PC-3 (cell line): ENCODE data around the gene SPDYE3.

Experiments
- EZH2 ChIP-seq: fragments of 300-600 bp; sonication (generic); IDR thresholded peaks from one replicate; pipeline ENCODE4 v1.6.1; 2017; ENCODE audit warnings: antibody characterized with exemption, mild to moderate bottlenecking, low read length; ENCODE audit not compliant: unreplicated experiment
- EZH2phosphoT487 ChIP-seq: fragments of 300-600 bp; sonication (generic); IDR thresholded peaks from 2 replicates; pipeline ENCODE4 v1.6.1; 2018; ENCODE audit warnings: mild to moderate bottlenecking, antibody characterized with exemption, low read length, borderline replicate concordance
- TF ChIP-seq, protein P1 (sequence below): fragments of 300-600 bp; sonication (generic); conservative IDR thresholded peaks from 2 replicates; pipeline ENCODE4 v1.5.1; 2017; ENCODE audit warnings: antibody characterized with exemption, low read depth, mild to moderate bottlenecking, low read length

DNA sequence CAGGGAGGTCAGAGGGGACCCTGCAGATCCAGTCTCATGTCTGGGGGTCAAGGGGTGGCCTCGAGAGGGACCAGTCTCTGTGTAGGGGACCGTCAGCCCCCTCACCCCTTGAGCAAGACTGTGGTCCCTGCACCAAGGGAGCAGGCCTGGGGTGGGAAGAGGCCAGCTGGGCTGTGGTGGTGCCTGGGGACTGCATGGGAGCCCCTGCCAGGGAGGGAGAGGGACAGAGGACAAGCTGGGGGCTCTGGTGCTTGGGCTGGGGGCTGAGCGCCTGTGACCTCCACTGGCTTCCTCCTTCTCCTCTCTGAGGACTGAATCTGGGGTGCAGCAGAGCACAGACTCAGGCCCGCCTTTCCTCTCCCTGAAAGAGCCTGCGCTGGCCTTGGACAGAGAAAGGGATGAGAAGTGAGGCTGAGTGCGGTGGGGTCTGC lies 49.6 kb downstream of the SPDYE3 start:
- TF ChIP-seq EZH2 = no peak
- TF ChIP-seq, protein P1, sequence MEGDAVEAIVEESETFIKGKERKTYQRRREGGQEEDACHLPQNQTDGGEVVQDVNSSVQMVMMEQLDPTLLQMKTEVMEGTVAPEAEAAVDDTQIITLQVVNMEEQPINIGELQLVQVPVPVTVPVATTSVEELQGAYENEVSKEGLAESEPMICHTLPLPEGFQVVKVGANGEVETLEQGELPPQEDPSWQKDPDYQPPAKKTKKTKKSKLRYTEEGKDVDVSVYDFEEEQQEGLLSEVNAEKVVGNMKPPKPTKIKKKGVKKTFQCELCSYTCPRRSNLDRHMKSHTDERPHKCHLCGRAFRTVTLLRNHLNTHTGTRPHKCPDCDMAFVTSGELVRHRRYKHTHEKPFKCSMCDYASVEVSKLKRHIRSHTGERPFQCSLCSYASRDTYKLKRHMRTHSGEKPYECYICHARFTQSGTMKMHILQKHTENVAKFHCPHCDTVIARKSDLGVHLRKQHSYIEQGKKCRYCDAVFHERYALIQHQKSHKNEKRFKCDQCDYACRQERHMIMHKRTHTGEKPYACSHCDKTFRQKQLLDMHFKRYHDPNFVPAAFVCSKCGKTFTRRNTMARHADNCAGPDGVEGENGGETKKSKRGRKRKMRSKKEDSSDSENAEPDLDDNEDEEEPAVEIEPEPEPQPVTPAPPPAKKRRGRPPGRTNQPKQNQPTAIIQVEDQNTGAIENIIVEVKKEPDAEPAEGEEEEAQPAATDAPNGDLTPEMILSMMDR = no peak
- TF ChIP-seq EZH2phosphoT487 = no peak
